PC-3 (cell line): ENCODE data around the gene FOXQ1. TPM values are rescaled to one million over a fixed set of nuclear protein-coding genes. Genes with fewer than 3 reads are reported as not detected.

Experiments used
- ATAC-seq: fragments of 200-7000 bp; cut with Tn5 transposase; 2 replicates; pipeline ENCODE4 v1.9.1; 2020; ENCODE audit warnings: mild to moderate bottlenecking, moderate library complexity
- BruUV-seq: library from RNA; stranded (reverse); fragments of 400-500 nt; replicated peaks from 2 replicates; lab custom pipeline; 2021; lab: Mats Ljungman, UMichigan
- CTCF ChIA-PET: fragments of 300-600 bp; sonication (Branson Sonifier 250); formaldehyde crosslinking; loops from one replicate; lab custom pipeline; 2022; ENCODE audit warnings: antibody characterized with exemption; lab: Charles Lee
- POLR2A ChIA-PET: fragments of 300-600 bp; sonication (Branson Sonifier 250); formaldehyde crosslinking; loops from one replicate; lab custom pipeline; 2022; ENCODE audit warnings: antibody characterized with exemption; ENCODE audit not compliant: unreplicated experiment; lab: Charles Lee
- DNase-seq: peaks from one replicate; pipeline ENCODE4 v3.0.0-alpha.2; 2015
- H2AFZ ChIP-seq: fragments of 300-600 bp; sonication (generic); 2 replicates; pipeline ENCODE4 v1.6.0; 2016; ENCODE audit warnings: antibody characterized with exemption, low read length
- H3F3A ChIP-seq: fragments of 300-600 bp; sonication (generic); one replicate; pipeline ENCODE4 v1.6.0; 2017; ENCODE audit warnings: antibody characterized with exemption, low read length, control low read depth, mild to moderate bottlenecking; ENCODE audit not compliant: unreplicated experiment
- H3K27ac ChIP-seq: fragments of 300-600 bp; sonication (generic); 2 replicates; pipeline ENCODE4 v1.5.1; 2016; ENCODE audit warnings: mild to moderate bottlenecking, low read length
- H3K27me3 ChIP-seq: fragments of 300-600 bp; sonication (generic); 2 replicates; pipeline ENCODE4 v1.6.1; 2016; ENCODE audit warnings: low read length, mixed read lengths
- H3K36me3 ChIP-seq: fragments of 300-600 bp; sonication (generic); 2 replicates; pipeline ENCODE4 v1.6.1; 2016; ENCODE audit warnings: low read depth, mixed run types, low read length, mixed read lengths
- H3K4me1 ChIP-seq: fragments of 300-600 bp; sonication (generic); 2 replicates; pipeline ENCODE4 v1.5.1; 2016; ENCODE audit warnings: low read length; ENCODE audit not compliant: insufficient read depth
- H3K4me2 ChIP-seq: fragments of 300-600 bp; sonication (generic); 2 replicates; pipeline ENCODE4 v1.6.0; 2016; ENCODE audit warnings: low read length
- H3K4me3 ChIP-seq: fragments of 300-600 bp; sonication (generic); 2 replicates; pipeline ENCODE4 v1.5.1; 2016; ENCODE audit warnings: mild to moderate bottlenecking, low read length, mixed read lengths
- H3K79me2 ChIP-seq: fragments of 300-600 bp; sonication (generic); 2 replicates; pipeline ENCODE4 v1.6.1; 2017; ENCODE audit warnings: low read length, mixed read lengths
- H3K9ac ChIP-seq: fragments of 300-600 bp; sonication (generic); 2 replicates; pipeline ENCODE4 v1.6.0; 2016; ENCODE audit warnings: mild to moderate bottlenecking, low read length
- H3K9me2 ChIP-seq: fragments of 300-600 bp; sonication (generic); replicated peaks from 2 replicates; pipeline ENCODE4 v1.6.1; 2016; ENCODE audit warnings: mixed run types, low read length, mixed read lengths
- H3K9me3 ChIP-seq: fragments of 300-600 bp; sonication (generic); 2 replicates; pipeline ENCODE4 v1.6.1; 2016; ENCODE audit warnings: low read length, mixed read lengths
- H4K20me1 ChIP-seq: fragments of 300-600 bp; sonication (generic); 2 replicates; pipeline ENCODE4 v1.6.1; 2016; ENCODE audit warnings: low read length, mixed read lengths
- EZH2 ChIP-seq: fragments of 300-600 bp; sonication (generic); IDR thresholded peaks from one replicate; pipeline ENCODE4 v1.6.1; 2017; ENCODE audit warnings: antibody characterized with exemption, mild to moderate bottlenecking, low read length; ENCODE audit not compliant: unreplicated experiment
- EZH2phosphoT487 ChIP-seq: fragments of 300-600 bp; sonication (generic); IDR thresholded peaks from 2 replicates; pipeline ENCODE4 v1.6.1; 2018; ENCODE audit warnings: mild to moderate bottlenecking, antibody characterized with exemption, low read length, borderline replicate concordance
- intact Hi-C: fragments of 100-400 bp; cut with micrococcal nuclease; formaldehyde crosslinking; loops from 2 replicates; pipeline ENCODE4 v1.9.0; 2023
- total RNA-seq: library from RNA; depleted of rRNA; stranded (reverse); fragments of >200 nt; gene quantifications from 2 replicates; pipeline ENCODE4 v1.2.3, GENCODE V29; 2014
- TF ChIP-seq, protein P1 (sequence below): fragments of 300-600 bp; sonication (generic); conservative IDR thresholded peaks from 2 replicates; pipeline ENCODE4 v1.5.1; 2017; ENCODE audit warnings: antibody characterized with exemption, low read depth, mild to moderate bottlenecking, low read length

FOXQ1 gene
- total RNA-seq, 1 experiment from 2014 or later: 7.5 TPM

DNA sequence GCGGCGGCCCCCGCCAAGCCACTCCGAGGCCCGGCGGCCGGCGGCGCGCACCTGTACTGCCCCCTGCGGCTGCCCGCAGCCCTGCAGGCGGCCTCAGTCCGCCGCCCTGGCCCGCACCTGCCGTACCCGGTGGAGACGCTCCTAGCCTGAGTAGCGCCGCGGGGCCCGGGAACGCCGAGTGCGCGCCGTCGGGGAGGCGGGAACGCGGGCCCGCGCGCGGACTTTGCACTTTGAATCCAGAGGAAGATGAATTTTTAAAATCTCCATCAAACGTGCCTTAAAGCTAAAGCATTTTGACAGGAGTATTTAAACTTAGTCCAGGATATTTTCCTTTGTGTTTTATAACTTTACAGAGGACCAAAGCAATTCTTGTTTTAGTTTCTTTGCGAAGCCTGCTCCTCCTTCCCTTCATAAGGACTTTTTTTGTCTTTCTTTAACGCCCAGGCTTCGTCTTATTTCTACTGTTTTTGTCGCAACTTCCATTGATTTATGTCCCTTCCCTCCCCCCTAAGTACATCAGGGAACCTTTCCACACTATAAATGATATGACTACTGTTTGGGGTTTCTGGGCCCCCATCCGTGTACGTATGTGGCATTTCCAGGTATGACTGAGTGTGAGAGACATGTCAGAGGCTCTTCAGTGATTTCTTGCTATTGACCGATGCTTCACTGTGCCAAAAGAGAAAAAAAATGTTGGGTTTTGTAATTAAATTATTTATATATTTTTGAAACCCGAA, 2.0 kb downstream of the FOXQ1 start:
- no peaks in the 10 kb centered on the region for H3K9me2 ChIP-seq
- TF ChIP-seq, protein P1, sequence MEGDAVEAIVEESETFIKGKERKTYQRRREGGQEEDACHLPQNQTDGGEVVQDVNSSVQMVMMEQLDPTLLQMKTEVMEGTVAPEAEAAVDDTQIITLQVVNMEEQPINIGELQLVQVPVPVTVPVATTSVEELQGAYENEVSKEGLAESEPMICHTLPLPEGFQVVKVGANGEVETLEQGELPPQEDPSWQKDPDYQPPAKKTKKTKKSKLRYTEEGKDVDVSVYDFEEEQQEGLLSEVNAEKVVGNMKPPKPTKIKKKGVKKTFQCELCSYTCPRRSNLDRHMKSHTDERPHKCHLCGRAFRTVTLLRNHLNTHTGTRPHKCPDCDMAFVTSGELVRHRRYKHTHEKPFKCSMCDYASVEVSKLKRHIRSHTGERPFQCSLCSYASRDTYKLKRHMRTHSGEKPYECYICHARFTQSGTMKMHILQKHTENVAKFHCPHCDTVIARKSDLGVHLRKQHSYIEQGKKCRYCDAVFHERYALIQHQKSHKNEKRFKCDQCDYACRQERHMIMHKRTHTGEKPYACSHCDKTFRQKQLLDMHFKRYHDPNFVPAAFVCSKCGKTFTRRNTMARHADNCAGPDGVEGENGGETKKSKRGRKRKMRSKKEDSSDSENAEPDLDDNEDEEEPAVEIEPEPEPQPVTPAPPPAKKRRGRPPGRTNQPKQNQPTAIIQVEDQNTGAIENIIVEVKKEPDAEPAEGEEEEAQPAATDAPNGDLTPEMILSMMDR: peak; percentile 45; the same call in 1 of the 2 replicates
- no peak for TF ChIP-seq EZH2phosphoT487
- ChIA-PET POLR2A (interaction anchor here (0.6 kb wide), 1 partner anchor 12 kb away, joined by 3 read pairs; no protein-coding TSS in a partner anchor), CTCF (no interaction called here)
- H3K36me3 ChIP-seq: no peaks in the 10 kb centered on the region
- no peak overlapping the region for H3K27ac ChIP-seq
- TSS peak; percentile 33 for BruUV-seq
- peak overlapping the region; percentile 36; the same call in 1 of the 2 replicates for H3K9ac ChIP-seq
- H3K4me2 ChIP-seq: peak overlapping the region; percentile 97
- ATAC-seq: peak; percentile 9; the same call in 1 of the 2 replicates
- peak; percentile 65 for DNase-seq
- peaks cover 27% of the 10 kb centered on the region for H3K4me1 ChIP-seq
- H2AFZ ChIP-seq: peak overlapping the region; percentile 15; the same call in 1 of the 2 replicates
- H3K27me3 ChIP-seq: no peaks in the 10 kb centered on the region
- intact Hi-C loops: loop anchor here (5.0 kb wide), 1 partner anchor 47 kb away; no protein-coding TSS in a partner anchor
- no peaks in the 10 kb centered on the region for H4K20me1 ChIP-seq
- peaks cover 3% of the 10 kb centered on the region for H3F3A ChIP-seq
- H3K79me2 ChIP-seq: peaks cover 20% of the 10 kb centered on the region
- no peaks in the 10 kb centered on the region for H3K9me3 ChIP-seq
- H3K4me3 ChIP-seq: peak overlapping the region; percentile 66

DNA sequence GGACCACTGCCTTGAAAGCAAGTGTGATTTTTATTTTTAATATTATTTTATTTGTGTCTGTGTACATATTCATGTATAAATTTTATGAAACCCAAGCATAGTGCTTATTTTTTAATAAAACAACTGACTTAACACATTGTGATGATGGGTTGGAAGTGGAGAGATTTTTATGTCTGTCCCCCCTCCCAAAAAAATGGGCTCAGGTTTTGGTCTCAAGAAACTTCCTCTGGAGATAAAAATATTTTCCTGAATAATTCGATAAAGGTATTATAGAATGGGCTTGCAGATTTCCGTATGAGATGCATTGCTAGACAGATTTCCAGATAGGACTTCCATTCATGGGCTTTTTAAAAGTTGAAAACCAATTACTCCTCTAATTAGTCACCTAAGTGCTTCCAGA, 2.7 kb downstream of the FOXQ1 start:
- intact Hi-C loops: loop anchor here (5.0 kb wide), 1 partner anchor 47 kb away; no protein-coding TSS in a partner anchor
- ChIA-PET CTCF (no interaction called here), POLR2A (interaction anchor here (0.6 kb wide), 1 partner anchor 303 kb away, joined by 5 read pairs; no protein-coding TSS in a partner anchor)
- H3K9me2 ChIP-seq: no peaks in the 10 kb centered on the region
- H3K79me2 ChIP-seq: peaks cover 20% of the 10 kb centered on the region
- H3K9me3 ChIP-seq: no peaks in the 10 kb centered on the region
- H3K36me3 ChIP-seq: no peaks in the 10 kb centered on the region
- ATAC-seq (no peak), DNase-seq (no peak)
- H3K4me1 ChIP-seq: peaks cover 27% of the 10 kb centered on the region
- no TSS peak for BruUV-seq
- no peak for TF ChIP-seq EZH2
- TF ChIP-seq EZH2phosphoT487: no peak
- TF ChIP-seq, protein P1: no peak
- H3K27ac ChIP-seq: no peak overlapping the region
- H3F3A ChIP-seq: peaks cover 3% of the 10 kb centered on the region
- H3K4me2 ChIP-seq: peak overlapping the region; percentile 97
- no peak overlapping the region for H2AFZ ChIP-seq
- no peaks in the 10 kb centered on the region for H4K20me1 ChIP-seq
- no peak overlapping the region for H3K9ac ChIP-seq
- peak overlapping the region; percentile 66 for H3K4me3 ChIP-seq
- H3K27me3 ChIP-seq: no peaks in the 10 kb centered on the region

GRCh38 chr6:1315201-1315559, 3.3 kb downstream of the FOXQ1 start:
- Histone ChIP-seq H3K9me2 (no peaks in the 10 kb centered on the region), H3K9ac (no peak overlapping the region), H2AFZ (no peak overlapping the region), H3K27me3 (no peaks in the 10 kb centered on the region), H3K79me2 (peaks cover 20% of the 10 kb centered on the region), H3K4me3 (peak overlapping the region; percentile 66; the same call in 1 of the 2 replicates), H3K4me1 (peaks cover 27% of the 10 kb centered on the region), H3K4me2 (peak overlapping the region; percentile 97), H3F3A (peaks cover 3% of the 10 kb centered on the region), H4K20me1 (no peaks in the 10 kb centered on the region), H3K36me3 (no peaks in the 10 kb centered on the region), H3K27ac (no peak overlapping the region), H3K9me3 (no peaks in the 10 kb centered on the region)
- ATAC-seq (no peak), DNase-seq (no peak)
- no TSS peak for BruUV-seq
- intact Hi-C loops: no loop called here
- no peak for TF ChIP-seq EZH2phosphoT487
- no peak for TF ChIP-seq EZH2
- TF ChIP-seq, protein P1: no peak
- ChIA-PET POLR2A (interaction anchor here (0.5 to 0.7 kb wide), 3 partner anchors 10 to 302 kb away, joined by 3 to 5 read pairs (median 3); no protein-coding TSS in a partner anchor), CTCF (no interaction called here)
